Activated CD4-positive, alpha-beta T cell treated with anti-CD3 and anti-CD28 coated beads, Interleukin-2, amount 50 U/mL, for 48 hours (primary cell): Measurements from ENCODE around the gene PLCH1.

Source experiments
- DNase-seq, 2 experiments: peaks; one replicate each; pipeline ENCODE4 v3.0.0-alpha.2; 2020

Gene PLCH1

DNA sequence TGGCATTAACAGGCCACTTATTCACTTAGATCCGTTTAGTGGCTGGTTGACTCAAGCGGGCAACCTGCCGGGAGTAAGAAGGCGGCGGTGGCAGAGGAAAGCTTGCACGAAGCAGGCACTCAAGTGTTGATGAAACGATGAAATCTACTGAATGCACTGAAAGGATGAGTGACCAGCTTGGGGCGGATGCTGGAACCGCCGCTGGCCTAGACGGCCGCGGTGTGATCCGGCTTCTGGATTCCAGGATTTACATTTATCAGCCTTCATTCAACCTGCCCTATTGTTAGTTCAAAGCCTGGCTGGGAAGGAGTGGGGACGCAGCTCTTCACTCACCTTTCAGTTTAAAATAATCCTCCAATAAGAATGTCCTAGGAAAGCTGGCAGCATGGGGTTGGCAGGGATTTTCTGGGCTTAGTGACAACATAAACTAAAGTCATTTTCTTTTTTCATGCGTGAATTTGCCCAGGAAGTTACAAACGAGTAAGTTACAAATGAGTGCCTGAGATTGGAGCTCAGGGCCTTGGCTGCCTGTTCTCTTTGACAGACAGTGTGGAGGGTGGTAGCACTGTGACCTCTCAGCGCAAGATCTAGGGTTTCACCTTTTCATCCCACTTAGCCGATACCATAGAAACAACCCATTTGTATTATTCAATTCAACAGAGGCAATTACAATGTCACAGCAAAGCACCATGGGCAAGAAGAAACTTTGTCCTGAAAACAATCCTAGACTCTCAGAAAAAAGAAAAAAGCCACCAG is 1.1 kb upstream of the PLCH1 start:
- peak in 1 of 2 experiments; percentile 8 for DNase-seq

DNA sequence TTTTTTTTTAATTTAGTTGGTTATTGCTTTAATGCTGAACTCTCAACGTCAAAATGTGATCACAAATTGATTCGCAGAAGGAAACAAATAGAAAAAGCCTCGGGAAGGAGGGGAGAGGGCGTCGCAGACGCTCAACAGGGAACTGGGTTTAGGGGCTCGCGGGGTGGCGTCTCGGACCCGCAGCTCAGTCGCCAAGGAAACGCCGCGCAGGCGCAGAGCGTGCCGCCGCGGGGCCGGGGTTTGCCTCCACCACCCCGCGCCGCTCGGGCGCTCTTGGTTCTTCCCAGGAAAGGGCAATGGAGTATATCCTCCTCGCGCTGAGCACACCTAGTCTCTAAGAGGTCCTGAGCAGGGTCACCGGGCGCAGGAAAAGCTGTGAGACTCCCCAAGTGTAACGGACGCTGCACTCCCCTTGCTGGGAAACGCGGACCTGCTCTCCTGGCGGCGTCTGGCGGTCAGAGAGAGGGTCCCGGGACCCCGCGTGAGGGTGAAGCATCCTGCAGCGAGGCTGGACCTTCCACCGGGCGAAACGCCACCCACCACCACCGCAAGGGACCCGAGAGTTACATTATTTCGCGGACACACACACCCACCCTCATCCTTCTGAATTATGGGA is 753 bp downstream of the PLCH1 start:
- DNase-seq: peak; percentile 60 to 62

DNA sequence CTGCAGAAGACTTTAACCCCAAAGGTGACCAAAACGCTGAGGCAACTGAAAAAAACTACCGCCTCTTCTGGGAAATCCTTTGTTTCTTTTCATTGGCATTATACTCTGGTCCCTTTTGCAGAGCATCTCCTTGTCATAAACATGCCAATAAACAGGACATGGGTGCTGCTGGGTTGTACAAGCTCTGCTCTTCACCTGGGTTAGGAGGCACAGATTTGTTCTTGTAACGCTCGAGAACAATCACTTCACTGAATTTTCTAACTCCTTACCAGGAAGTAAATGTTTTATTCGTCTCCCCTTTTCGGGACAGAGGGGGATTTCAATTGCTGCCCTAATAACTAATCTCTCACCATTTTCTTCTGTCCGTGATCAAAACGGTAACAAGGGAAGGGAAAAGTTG is 1.3 kb downstream of the PLCH1 start:
- DNase-seq: no peak

DNA sequence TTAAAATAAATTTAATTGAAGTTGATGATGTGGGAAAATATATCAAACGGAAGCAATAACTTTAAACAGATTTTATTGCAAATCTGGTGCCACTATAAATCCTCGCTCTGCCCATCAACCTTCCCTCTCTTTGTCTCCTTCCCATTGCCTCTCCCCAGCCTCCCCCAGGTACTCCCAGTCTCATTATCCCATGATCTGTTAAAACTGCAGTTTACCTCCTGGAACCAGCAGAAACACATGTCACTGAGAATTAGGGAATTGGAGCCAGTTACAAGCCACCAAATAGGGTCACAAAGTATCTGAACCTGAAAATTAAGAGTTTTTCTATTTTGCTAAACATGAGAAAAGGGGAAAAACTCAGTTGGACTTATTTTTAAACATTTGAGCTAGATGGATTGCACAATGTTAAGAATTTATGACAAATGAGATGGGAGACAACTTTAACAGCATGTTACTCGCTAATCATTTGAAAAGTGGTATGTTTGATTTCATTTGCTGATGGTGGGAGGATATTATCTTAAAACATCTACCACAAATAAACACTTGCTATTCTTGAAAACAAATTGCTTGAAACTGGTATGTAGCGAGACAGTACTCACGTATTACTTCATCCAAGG is 2.4 kb downstream of the PLCH1 start:
- no peak for DNase-seq

DNA sequence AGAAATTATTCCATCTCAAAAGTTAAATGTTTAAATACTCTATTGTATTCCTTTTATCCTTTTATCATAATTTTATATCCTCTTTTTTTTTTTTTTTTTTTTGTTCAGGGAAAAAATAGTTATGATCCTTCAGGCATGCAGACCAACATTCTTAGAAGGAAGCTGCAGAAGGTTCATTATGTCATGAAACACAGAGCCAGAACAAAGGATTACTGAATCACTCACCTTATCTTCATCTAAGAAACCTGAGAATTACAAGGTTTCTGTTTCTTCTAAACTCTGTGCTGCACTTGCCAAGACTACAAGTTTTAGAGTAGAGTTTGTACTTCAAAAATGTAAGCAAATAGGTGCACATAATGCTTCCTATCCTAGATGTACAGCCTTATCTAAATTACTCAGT is 3.3 kb downstream of the PLCH1 start:
- DNase-seq: no peak

DNA sequence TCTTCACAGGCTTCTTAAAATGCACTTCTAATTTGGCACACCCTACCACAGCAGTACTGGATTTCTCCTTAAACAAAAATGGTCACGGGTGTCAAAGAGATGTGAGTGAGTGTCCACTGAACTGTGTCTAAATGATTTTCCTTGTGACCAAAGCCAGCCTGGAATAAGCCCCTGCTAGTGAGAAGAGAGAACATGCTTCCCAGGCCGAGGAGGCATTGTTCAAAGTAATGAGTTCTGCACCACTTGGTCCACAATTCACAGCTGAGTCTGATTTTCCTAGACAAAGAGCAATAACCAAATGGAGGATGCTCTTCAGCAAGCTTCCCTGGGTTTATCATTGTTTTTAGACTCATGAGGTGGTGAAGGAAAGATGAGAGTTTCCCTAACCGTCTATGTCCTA is 3.8 kb downstream of the PLCH1 start:
- no peak for DNase-seq

DNA sequence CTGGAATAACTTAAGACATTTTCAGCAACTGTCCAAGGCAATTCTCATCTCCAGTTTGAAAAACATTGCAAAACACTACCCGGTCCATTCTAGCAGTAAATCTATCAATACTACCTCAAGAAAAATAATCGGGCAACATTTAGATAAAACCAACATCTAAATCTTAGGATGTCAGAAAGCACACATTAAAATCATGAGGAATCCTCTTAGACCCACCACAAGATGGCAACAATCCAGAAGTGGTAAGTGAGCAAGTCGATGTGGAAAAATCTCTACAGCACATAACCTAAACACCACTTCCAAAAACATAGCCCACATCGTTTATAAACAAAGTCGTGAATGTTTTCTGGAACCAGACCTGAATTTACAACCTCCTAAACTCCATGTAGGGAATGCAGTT is 5.7 kb downstream of the PLCH1 start:
- no peak for DNase-seq

DNA sequence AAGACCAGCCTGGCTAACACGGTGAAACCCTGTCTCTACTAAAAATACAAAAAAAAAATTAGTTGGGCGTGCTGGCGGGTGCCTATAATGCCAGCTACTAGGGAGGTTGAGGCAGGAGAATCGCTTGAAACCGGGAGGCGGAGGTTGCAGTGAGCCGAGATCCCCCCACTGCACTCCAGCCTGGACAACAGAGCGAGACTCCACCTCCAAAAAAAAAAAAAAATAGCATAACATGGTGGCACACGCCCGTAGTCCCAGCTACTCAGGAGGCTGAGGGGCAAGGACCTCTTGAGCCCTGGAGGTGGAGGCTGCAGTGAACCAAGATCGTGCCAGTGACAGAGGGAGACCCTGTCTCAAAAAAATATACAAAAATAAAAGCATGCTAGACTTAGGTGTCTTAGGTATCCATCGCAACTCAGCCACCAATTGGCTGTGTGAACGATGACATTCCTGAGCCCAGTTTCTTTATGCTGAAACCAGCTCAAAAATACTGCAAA is 6.2 kb downstream of the PLCH1 start:
- no peak for DNase-seq

DNA sequence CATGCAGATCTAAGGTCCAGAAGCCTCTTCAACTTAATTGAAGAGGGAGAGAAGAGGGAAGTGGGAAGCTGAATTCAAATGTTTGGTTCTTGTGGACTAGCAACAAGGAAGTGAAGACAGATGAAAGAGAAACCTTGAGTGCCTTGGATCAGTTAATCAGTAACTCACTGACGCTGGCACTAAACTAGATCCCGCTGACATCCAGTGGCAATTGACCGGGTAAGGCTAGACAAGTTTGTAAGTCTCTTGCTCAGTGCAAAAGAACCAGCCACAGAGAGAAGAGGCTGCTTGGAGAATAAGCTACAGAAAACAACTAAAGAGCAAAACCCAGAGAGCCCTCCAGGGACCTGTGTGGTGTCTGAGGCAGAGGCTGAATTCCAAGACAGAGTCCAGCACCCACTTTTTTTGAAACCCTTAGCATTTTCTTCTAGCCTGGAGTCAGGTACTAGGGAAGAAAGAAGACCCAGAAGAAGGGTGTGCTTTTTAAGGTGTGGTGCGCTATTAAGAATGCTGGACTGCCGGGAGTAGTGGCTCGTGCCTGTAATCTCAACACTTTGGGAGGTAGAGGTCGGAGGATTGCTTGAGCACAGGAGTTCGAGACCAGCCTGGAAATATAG is 6.9 kb downstream of the PLCH1 start:
- DNase-seq: no peak

DNA sequence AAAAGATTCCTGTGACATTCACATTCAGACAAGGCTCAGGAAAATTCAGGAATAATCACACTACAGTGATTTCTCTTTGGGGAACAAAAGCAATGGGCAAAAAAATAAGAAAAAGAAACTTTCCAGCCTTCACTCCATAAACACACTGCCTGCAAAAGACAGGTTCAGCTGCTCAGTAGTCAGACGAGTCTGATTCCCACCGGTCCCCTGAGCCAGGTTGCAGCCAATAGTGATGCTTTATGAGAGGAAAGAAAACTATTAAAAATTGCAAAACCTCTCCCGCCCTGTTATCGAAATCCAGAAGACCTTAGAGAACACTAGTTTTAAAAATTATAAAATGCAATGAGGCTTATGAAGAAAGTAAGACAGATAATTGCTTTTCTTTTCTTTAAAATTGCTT is 8.5 kb downstream of the PLCH1 start:
- DNase-seq: no peak

DNA sequence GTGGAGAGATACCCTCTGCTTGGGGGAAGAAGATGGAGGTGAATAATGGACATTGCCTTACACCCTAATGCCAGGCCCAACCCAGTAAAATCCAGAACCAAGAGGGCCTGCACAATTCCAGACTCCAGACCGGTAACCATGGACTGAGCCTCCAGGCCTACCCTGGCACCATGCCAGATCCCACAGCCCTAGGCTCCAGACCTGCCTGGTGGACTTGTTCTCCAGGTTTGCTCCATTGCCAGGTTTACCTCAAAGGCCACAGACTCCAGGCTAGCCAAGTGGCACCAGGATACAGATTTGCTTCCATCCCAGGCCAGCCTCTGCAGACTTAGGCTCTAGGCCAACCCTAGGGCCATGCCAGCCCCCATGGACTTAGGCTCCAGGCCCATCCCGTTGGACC is 14.0 kb downstream of the PLCH1 start:
- no peak for DNase-seq

DNA sequence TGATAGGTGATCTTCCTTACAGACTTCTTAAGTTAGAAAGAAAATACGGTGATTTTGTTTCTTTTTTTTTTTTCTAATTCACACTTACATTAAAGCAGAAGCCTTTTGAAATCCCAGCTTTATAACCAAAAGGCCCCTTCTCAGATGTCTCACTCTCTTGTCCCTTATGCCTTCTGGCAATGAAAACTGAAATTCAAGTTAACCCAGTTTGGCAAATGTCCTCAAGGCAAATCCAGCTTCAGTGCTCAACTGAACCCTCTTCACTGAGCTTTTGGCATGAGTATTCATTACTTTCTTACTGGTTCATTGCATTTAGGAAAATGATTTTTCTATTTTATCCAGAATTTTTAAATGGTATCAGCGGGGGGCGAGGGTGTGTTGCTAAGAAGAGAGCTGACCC is 17.0 kb downstream of the PLCH1 start:
- DNase-seq: no peak

DNA sequence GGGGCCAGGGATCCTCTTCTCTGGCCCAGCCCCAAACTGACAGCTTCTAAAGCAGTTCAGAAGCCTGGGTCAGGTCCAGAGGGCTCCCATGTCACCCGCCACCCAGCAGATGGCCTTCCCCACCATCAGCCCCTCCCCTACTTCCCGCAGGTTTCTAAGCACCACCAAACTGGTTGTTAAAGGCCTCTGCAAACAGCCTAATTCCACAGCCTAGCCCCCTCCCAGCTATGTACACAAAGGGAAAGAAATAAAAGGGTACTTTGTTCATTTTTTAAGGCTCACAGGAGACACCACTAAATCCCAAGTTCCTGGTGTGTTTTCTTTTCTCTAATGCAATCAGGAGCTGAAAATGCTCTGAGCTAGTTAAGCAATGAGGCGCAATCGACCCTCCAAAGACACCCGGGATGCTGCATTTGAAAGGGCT is 30.6 kb downstream of the PLCH1 start:
- no peak for DNase-seq

DNA sequence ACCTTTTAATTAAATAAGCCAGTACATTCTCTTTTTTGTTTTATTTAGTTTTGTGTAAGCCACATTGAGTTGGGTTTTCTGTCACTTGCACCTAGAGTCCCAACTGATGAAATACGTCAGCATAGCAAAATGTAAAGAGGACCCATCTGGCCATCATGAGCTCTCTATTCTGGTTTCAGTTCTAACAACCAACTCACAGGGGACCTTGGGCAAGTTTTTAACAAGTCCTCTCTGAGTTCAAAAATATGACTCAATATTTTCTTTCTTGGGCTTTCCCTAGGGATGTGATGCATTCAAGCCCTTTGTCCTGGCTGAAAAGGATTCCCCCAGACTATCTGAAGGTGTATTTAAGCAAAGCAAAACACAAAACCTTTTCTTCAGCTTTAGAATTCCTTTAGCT is 32.9 kb downstream of the PLCH1 start:
- no peak for DNase-seq

DNA sequence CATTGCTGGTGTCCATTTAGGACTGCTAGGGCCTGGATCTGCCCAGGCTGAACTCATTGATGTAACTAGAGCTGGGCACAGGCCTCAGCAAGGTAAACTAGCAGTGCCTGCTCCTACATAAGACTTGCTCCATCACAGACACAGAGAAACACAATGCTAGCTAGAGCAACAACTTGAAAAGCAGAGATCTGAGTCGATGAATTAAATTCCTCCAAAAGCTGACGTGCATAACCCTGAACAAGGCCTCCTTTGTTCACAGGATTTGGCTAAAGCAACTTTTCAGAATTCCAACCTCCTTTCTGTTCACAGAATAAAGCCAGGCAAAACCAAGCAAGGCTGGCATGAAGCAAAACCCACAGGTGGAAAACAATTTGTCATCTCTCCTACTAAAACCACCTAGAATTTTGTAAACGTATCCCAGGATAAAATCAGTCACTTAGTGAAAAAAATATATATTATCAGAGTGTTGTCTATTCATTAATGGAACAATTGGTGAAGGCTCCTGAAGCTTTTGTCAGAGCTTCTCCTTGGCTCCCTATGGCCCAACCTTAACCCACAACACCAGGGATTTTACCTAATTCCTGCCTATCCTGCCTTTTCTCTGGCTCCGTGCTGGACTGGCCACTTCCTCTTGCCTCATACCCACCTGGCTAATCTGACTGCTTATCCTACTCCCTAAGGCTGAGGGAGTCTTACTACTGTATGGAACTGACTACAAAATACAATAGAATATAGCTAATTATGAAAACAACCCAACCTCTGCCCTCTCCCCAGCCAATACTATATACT is 39.9 kb downstream of the PLCH1 start:
- no peak for DNase-seq

DNA sequence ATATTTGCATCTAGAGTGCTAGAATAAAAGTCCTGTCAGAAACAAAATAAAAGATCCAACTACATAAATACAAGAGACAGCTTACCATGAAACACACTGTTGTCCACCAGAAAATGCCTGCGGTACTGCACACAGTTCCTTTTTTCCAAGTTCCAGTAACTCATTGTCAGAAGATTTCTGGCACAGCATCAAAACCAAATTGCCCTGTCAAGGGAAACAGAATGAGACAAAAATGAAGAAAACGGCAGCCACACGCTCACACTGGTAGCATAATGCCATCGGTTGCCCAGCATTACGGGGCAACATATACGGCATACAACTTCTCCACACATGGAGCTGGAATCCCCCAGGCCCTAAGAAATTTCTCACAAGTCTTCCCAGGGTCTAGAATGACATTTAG is 40.8 kb downstream of the PLCH1 start:
- no peak for DNase-seq

DNA sequence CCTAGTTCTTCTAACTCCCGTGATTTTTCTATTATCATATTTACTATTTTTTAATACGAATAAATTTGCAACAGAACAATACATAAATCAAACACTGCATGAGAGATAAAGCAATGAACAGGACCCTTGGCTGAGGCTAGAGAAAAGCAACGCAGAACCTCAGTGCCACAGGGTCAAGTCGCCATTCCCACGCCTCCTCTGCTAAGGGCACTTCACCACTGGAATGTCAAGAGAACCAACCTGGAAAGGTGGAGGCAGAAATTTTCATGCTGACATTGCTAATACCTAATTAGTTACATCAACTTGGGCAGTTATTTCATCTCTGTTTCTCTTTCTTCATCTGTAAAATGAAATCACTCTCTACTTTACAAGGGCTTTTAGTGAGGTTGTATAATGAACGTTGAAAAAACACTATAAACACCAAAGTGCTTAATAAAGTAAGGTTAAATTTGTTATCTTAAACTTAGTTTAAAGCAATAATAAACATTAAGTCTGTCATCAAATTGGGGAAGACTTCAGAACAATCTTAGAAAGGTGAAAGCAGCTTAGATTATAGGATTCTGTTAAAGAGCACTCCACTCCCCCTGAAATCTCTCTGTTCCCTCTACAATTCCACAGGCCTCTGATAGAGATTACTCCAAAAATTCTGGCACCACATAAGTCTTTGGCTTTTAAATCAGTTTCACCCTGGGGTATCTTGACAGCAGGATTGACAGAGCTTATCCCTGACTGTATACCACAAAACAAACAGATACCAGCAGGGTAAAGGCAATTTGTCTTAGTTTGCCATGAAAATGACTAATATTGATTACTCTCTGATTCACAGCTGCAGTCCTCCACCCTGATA is 41.9 kb downstream of the PLCH1 start:
- DNase-seq: no peak

DNA sequence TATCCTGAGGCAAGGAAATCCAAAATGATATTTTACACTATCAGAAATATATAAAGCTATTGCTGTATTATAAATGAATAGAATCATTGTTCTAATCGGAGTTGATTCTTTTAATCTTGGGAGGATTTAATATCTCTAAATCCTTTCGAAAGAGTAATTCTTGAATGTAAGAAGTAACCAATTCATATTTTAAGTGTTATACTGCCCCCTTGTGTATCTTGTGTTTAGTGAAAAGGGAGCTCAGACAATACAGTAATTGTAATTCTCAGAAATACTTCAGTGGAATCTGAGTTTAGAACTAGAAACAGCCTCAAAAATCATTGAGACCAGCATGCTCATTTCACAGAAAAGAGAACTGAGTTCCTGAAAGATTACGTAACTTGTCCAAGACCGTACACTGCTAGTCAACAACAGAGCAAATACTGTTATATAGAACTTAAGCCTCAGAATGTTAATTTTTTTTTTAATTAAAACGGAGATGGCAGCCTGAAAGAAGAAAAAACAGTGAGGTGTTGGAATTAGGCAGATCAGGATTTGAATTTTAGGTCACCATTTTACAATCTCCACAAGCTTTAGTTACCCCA is 42.9 kb downstream of the PLCH1 start:
- DNase-seq: no peak

DNA sequence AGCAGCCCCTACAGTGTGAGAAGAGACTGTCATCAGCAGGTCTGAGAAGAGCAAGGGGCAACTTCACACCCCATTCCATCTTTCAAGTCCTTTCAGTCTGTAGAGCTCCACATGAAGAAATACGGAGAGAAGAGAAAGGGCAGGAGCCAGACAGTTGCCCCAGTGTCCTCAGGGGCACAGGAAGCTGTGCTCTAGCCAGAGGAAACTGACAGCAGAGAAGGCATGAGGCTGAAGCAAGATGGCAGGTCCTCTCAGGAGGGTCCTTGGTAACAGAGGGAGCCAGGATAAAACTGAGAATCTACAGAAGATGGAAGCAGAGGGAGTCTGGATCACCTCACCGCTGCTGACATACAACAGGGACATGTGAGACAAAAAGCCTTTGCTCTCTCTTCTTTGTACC is 47.3 kb downstream of the PLCH1 start:
- no peak for DNase-seq

DNA sequence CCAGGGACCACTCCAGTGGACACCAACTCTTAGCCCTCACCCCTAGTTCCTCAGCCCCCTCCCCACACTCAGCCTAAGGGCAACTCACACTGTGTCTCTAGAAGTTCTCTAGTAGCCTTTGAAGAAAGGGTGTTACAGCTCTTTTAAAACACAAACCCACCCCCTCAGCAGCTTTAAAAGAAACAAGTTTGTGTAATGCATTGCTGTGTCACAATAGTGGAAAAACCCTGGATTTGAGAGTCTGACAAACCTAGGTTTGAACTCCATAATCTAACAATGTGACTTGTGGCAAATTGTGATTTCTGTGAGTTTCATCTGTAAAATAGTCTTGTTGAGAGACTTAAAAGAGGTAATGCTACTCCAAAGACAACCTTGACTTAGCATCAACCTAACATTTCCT is 54.0 kb downstream of the PLCH1 start:
- DNase-seq: no peak

DNA sequence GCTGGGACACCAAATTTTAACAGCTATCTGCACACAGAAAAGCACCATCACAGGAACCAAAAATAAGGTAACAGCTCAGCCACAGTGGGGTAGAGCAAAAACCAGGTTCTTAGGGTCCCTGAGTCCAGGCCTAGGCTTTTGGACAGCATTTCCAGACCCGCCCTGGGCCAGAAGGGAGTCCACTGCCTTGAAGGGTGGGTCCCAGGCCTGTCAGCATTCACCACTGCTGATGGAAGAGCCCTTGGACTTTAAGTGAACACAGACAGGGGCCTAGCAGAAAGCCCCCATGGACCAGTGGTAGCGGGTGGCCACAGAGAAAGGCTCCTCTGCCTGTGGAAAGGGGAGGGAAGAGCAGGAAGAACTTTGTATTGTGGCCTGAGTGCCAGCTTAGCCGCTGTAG is 56.4 kb downstream of the PLCH1 start:
- DNase-seq: no peak

DNA sequence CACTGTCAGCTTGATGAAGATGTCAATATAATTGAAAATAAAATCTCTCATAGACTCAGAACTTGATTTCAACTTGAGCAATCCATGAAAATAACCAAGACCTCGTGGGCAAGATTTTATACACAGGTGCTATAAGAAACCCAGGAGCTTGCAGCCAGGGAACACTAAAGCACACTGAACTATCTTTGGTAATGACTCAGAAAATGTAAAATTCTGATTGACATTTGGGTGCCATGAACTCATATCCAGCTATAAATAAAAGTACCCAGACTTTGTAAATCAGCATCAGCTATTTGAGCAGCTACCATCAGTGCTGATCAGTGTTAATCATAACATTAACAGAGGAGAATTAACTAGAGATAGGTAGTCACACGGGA is 61.5 kb downstream of the PLCH1 start:
- no peak for DNase-seq
